DMS114 treated with DMSO at 0.1 percent for 48 hours (cell line): ENCODE data around the gene AGAP1.
"Not testable (repeated sequence)": the region's sequence is repeated elsewhere in the genome, so short reads cannot be mapped to it uniquely, and the experiment has no call there.

Experiments used
- DNase-seq: peaks from one replicate; lab custom pipeline; 2025; ENCODE audit not compliant: unreplicated experiment; lab: John Stamatoyannopoulos, UW

Gene AGAP1

DNA sequence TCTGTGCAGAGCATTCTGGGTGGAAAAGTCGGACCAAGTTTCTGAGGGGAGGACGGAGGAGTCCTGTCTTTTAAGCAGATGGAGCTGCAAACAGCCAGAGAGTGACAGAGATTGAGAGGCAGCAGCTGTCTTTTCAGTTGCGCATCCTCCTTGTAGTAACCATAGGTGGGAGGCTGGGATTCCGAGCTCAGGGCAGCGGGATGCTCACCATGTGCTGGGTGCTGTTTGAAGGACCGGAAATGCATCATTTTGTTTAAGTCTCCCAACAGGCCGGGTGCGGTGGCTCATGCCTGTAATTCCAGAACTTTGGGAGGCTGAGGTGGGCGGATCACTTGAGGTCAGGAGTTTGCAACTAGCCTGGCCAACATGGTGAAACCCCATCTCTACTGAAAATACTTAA lies 93.4 kb downstream of the AGAP1 start:
- DNase-seq: no peak

GRCh38 chr2:235588750-235589149 lies 94.9 kb downstream of the AGAP1 start:
- no peak for DNase-seq

DNA sequence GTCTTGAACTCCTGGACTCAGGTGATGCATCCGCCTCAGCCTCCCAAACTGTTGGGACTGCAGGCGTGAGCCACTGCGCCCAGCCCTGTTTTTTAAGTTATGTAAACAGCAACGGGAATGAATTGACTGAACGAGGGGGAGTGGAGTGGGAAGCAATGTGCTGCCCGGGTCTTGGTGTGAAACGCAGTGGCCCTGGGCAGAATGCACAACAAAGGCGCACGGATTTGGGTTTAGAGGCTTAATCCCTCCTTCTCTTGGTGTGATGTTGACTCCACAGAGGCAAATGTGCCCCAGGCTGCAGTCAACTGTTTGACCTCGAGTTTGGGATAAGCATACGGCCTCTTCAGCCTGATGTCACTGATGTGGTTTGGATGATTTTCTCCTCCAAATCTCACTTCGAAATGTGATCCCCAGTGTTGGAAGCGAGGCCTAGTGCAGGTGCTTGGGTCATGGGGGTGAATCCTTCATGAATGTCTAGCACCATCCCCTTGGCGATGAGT lies 97.4 kb downstream of the AGAP1 start:
- DNase-seq: no peak

- no peak for DNase-seq
Observed at GRCh38 chr2:235591921-235592320, 98.1 kb downstream of the AGAP1 start.

DNA sequence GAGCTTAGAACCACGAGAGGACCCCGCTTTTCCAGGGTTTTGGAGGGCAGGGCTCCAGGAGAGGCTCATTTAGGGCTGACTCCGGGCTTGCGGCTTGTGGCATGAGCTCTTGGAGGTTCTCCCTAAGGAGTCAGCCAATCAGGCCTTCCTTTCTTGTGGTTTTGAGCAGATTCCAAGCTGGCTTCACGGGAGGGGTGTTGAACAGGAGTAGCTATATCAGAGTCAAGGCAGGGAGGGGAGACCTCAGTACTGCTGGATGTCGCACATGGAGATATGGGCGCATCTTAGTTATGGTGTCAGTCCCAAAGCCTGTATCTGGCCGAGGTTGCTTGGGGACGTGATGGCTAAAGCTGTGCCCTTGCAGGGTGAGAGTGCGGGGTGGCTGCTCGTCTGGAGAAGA lies 98.6 kb downstream of the AGAP1 start:
- DNase-seq: no peak

- no peak for DNase-seq
Observed at GRCh38 chr2:235592836-235593235, 99.0 kb downstream of the AGAP1 start.

DNA sequence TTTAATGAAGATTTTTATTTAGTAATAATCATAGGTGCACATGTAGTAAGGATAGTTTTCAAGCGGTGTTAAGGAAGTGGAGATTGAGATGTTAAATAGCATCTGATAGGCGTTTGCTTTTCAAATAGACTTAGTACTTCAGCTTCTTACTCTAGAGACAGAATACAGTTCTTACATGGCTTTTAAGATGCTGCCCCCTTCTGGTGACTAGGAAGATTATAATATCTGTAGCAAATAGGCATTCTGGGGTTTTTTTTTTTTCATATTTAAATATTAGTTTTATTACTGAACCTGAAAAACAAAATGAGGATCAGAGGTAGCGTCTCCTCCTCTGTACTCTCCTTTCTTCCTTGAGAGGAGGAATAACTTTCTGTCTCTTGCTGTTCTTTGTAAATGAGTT lies 100.2 kb downstream of the AGAP1 start:
- DNase-seq: peak; percentile 74

DNA sequence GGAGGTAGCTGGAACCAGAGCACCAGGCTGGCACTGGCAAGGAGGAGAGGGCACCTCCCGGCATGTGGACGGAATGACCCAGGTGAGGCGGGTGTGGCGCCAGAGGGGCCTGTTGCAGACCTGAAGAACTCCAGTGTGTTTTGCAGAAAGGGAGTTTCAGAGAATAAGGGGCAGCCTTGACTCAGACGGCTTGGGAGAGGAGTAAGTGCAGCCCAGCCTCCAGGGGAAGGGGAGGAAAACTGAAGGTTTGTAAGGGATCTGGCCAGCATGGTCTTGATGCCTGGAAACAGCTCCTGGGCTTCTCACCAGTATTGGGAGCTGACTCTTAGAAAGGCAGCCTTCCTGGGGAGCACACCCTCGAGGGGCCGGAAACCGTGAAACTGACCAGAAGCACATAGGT lies 101.1 kb downstream of the AGAP1 start:
- DNase-seq: no peak

GRCh38 chr2:235595422-235596010 lies 101.7 kb downstream of the AGAP1 start:
- DNase-seq: peak; percentile 21

- no peak for DNase-seq
Observed at GRCh38 chr2:235596272-235596671, 102.4 kb downstream of the AGAP1 start.

- DNase-seq: no peak
Observed at GRCh38 chr2:235597081-235597615, 103.3 kb downstream of the AGAP1 start.

DNA sequence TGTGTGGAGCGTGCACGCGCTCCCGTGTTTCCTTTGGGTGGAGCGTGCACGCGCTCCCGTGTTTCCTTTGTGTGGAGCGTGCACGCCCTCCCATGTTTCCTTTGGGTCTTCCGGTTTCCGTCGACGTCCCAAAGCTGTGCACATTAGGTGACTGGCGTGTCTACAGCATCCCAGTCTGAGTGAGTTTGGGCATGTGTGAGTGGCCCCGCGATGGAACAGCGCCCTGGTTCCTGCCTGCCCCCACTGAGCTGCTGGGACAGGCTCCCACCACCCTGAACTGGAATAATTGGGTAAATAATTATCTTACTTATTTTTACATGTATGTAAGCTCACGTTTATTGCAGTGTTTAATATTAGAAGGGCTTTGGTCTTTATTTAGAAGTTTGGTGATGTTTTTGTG lies 104.2 kb downstream of the AGAP1 start:
- DNase-seq: no peak

- no peak for DNase-seq
Observed at GRCh38 chr2:235598532-235599531, 105.0 kb downstream of the AGAP1 start.

- no peak for DNase-seq
Observed at GRCh38 chr2:235599596-235600338, 105.9 kb downstream of the AGAP1 start.

- DNase-seq: no peak
Observed at GRCh38 chr2:235600406-235600805, 106.6 kb downstream of the AGAP1 start.

- no peak for DNase-seq
Observed at GRCh38 chr2:235600926-235601325, 107.1 kb downstream of the AGAP1 start.

DNA sequence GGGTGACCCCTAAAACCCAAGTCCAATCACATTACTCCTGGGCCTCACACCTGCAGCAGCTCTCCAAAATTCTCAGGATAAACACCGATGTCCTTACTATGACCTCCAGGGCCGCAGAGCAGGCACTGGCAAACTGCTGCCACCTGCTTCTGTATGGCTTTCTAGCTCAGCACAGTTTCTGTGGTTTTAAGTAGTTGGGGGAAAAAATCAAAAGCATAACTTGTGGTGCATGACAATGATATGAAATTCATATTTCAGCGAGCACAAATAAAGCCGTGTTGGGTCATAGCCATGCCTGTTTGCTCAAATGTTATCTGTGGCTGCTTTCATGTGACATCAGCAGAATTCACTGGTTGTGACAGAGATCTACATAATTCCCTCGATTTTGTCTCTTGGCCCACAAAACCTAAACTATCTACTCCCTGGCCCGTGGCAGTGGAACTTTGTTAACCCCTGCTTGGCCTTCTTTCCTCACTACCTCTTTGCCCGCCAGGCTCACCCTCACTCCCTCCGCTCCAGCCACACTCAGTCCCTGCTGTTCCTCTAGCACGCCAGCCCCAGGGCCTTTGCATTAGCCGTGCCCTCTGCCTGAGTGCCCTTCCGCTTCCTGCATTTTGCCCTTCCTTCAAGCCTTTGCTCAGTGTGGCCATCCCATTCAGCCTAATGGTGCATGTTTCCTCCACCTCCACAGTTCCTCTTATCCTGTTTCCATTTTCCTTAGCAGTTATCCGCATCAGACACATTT lies 108.3 kb downstream of the AGAP1 start:
- DNase-seq: no peak

DNA sequence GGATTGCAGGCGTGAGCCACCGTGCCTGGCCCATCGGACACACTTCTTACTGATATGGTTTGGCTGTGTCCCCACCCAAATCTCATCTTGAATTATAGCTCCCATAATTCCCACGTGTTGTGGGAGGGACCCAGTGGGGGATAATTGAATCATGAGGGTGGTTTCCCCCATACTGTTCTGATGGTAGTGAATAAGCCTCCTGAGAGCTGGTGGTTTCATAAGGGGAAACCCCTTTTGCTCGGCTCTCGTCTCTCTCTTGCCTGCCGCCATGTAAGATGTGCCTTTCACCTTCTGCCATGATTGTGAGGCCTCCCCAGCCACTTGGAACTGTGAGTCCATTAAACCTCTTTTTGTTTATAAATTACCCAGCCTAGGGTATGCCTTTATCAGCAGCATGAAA lies 109.1 kb downstream of the AGAP1 start:
- not testable (repeated sequence) for DNase-seq

DNA sequence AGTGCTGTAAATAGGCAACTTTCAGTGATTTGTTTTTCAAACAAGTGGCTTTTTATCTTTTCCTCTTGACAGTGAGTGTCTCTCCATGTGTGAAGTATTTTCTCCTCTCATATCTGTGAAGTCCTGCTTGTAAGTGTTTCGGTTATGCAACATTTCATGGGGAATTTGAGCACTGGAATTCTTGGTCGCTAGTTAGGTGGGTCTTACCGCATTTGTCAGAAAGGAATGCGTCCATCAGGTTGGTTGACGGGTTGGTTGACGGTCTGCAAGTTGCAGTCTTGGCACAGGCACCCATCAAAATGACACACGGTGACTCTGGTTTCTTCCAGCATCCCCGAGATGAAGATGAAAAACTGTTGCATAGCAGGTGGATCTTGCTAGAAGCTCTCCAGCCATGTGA lies 109.8 kb downstream of the AGAP1 start:
- DNase-seq: no peak

DNA sequence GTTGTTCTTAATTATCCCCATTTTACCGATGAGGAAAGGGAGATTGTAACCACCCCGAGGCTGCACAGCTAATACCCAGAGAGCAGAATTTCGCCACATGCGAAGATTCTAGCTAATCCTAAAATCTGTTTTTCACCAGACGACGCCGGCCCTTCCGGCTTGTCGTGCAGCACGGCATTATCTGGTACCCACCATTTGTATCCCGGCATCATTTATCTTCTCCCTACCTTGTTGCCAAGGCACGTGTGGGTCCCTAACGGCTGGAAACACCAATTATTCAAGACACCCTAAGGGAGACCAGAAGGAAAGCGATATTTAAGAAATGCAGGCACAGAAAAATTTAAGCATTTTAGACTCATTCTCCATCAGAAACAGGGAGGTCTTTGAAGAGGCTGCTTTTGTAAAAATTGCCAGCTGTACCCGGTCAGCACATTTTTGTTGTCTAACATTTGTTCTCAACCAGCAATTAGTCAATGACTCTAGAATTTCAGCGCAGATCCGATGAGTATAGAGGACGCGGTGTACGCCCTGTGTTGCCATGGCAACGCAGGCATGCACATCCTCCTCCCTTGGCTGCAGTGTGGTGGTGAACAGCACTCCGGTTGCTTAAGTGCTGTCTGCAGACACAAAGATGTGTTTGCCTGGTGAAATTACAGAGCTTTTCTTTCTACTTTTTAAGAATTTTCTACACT lies 111.6 kb downstream of the AGAP1 start:
- DNase-seq: no peak
